ENCODE data around the gene CLEC16A. TPM values are rescaled to one million over a fixed set of nuclear protein-coding genes. Genes with fewer than 3 reads are reported as not detected.

The CLEC16A gene
- total RNA-seq, 4 donors from 2014 or later, result 24.5 to 33.0 (median 29.3) TPM

DNA sequence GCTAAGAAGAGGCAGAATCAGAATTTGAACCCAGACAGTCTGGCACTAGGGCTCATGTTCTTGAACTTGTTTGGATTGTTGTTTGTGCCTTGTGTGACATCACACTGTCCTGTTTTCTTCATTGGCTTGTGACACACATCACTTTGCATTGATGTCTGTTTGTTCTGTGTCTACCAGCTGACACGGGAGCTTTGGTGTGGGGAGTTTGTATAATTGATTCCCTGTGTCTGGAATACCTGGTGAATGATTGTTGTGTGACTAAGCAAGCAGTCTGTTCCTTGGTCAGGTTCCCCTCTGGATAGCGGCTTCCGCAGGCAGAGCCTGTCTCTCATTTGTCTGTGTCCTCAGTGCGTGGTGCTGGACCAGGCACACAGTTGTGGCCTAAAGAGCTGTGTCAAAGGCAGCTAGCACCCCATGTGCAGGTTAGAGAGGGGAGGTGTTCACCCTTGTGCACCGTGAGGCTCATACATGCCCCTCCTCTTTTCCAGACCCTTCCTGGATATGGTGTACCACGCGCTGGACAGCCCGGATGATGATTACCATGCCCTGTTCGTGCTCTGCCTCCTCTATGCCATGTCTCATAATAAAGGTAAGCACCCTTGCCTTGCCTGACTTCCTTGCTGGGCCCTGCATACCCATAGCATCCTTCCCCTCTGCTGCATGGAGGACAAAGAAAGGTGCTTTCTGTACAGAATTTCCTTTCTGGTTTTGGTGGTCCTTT lies 80.1 kb downstream of the CLEC16A start:
- no peak for DNase-seq
- no peak for ATAC-seq
- Histone ChIP-seq H3K27me3 (no peaks in the 10 kb centered on the region), H3K9me3 (no peaks in the 10 kb centered on the region), H3K27ac (no peak overlapping the region), H3K4me3 (no peak overlapping the region), H3K36me3 (peaks cover 0 to 52% of the 10 kb centered on the region in 2 donors), H3K4me1 (no peaks in the 10 kb centered on the region)
- TF ChIP-seq, protein P1, sequence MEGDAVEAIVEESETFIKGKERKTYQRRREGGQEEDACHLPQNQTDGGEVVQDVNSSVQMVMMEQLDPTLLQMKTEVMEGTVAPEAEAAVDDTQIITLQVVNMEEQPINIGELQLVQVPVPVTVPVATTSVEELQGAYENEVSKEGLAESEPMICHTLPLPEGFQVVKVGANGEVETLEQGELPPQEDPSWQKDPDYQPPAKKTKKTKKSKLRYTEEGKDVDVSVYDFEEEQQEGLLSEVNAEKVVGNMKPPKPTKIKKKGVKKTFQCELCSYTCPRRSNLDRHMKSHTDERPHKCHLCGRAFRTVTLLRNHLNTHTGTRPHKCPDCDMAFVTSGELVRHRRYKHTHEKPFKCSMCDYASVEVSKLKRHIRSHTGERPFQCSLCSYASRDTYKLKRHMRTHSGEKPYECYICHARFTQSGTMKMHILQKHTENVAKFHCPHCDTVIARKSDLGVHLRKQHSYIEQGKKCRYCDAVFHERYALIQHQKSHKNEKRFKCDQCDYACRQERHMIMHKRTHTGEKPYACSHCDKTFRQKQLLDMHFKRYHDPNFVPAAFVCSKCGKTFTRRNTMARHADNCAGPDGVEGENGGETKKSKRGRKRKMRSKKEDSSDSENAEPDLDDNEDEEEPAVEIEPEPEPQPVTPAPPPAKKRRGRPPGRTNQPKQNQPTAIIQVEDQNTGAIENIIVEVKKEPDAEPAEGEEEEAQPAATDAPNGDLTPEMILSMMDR (IDR thresholded peaks at IDR 0.05 in 4 of 5, conservative IDR thresholded peaks at IDR 0.05 in 1 of 5), result no peak
- no peak for TF ChIP-seq POLR2A (IDR thresholded peaks at IDR 0.05)
- in situ Hi-C loops (cut with MboI; ENCODE audit: low sequenced_read_pairs in 4 of 4) (no loop called here), intact Hi-C loops (cut with DNase I; ENCODE audit: low total_unique reads) (no loop called here)

DNA sequence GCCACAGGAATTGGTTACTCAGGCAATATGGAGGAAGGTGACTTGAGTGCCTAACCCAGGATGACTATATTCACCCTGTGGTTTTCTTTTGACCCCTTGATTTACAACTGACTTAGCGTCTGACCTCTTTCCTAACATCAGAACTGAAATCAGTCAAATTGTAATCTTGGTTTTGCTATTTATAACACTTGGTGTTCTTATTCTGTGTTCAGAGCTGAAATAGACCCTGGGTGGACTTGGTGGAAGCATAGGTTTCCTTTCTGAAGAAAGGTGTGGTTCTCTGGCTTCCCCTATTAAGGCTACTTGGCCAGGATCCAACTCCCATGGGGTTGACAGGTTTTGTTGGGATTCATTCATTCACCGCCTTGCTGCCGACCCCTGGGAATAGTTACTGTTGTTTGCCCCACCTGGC lies 80.8 kb downstream of the CLEC16A start:
- Histone ChIP-seq H3K36me3 (peaks cover 0 to 56% of the 10 kb centered on the region in 2 donors), H3K4me3 (no peak overlapping the region), H3K27me3 (no peaks in the 10 kb centered on the region), H3K4me1 (no peaks in the 10 kb centered on the region), H3K9me3 (no peaks in the 10 kb centered on the region), H3K27ac (no peak overlapping the region)
- TF ChIP-seq POLR2A (IDR thresholded peaks at IDR 0.05), result no peak
- TF ChIP-seq, protein P1 (IDR thresholded peaks at IDR 0.05 in 4 of 5, conservative IDR thresholded peaks at IDR 0.05 in 1 of 5), result no peak
- in situ Hi-C loops (cut with MboI; ENCODE audit: low sequenced_read_pairs in 4 of 4) (no loop called here), intact Hi-C loops (cut with DNase I; ENCODE audit: low total_unique reads) (no loop called here)
- ATAC-seq (no peak), DNase-seq (no peak)

DNA sequence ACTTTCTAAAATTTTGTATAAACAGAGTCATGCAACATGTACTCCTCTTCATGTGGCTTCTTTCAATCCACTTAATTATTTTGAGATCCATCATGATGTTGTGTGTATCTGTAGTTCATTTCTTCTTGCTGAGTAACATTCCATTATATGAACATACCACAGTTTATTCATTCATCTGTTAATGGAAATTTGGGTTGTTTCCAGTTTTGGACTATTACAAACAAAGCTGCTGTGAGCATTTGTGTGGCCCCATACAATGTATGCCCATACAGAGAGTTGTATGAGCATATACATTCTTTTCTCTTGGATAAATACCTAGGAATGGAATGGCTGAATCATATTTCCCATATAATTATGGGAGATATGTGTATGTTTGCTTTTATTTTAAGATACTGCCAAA lies 85.6 kb downstream of the CLEC16A start:
- Histone ChIP-seq H3K4me1 (peaks cover 0 to 15% of the 10 kb centered on the region in 2 donors), H3K36me3 (peaks cover 0 to 50% of the 10 kb centered on the region in 2 donors), H3K4me3 (no peak overlapping the region), H3K27me3 (no peaks in the 10 kb centered on the region), H3K9me3 (no peaks in the 10 kb centered on the region), H3K27ac (no peak overlapping the region)
- ATAC-seq (no peak), DNase-seq (no peak)
- intact Hi-C loops (cut with DNase I; ENCODE audit: low total_unique reads) (no loop called here), in situ Hi-C loops (cut with MboI; ENCODE audit: low sequenced_read_pairs in 4 of 4) (no loop called here)
- TF ChIP-seq, protein P1 (IDR thresholded peaks at IDR 0.05 in 4 of 5, conservative IDR thresholded peaks at IDR 0.05 in 1 of 5), result no peak
- TF ChIP-seq POLR2A (IDR thresholded peaks at IDR 0.05), result no peak

DNA sequence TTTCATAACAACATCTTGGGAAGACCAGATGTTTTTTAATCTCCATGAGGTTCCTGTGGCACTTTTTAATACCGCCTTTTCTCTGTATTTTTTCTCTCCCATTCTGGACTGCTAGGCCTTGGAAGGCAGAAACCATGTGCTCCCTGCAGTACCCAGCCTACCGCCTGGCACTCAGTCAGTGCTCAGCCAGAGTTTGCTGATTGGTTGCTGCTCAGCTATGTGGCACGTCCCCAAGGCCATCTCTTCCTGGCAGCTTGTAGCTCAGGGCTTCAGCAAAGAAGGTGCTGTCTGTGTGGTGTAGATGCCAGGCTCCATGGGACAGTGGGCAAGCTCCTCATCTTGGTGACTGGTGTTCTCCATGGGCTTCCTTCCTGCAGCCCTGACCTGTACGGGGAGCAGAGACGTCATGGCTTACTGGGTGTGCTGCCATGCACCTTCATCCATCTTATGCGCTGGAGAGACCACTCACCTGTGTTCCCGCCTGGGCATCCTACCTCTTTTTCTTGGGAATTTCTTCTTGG lies 86.7 kb downstream of the CLEC16A start:
- Histone ChIP-seq H3K4me3 (no peak overlapping the region), H3K27ac (no peak overlapping the region), H3K9me3 (no peaks in the 10 kb centered on the region), H3K4me1 (peaks cover 0 to 15% of the 10 kb centered on the region in 2 donors), H3K27me3 (no peaks in the 10 kb centered on the region), H3K36me3 (peaks cover 0 to 41% of the 10 kb centered on the region in 2 donors)
- intact Hi-C loops (cut with DNase I; ENCODE audit: low total_unique reads) (no loop called here), in situ Hi-C loops (cut with MboI; ENCODE audit: low sequenced_read_pairs in 4 of 4) (no loop called here)
- no peak for TF ChIP-seq POLR2A (IDR thresholded peaks at IDR 0.05)
- TF ChIP-seq, protein P1 (IDR thresholded peaks at IDR 0.05 in 4 of 5, conservative IDR thresholded peaks at IDR 0.05 in 1 of 5), result no peak
- DNase-seq (no peak), ATAC-seq (no peak)
